Stomach (tissue), 4 donors: ENCODE data around the gene ZMAT5.

Experiments used
- CTCF ChIP-seq, 7 experiments: fragments of 450-650 bp in 4 of 7; fragments of 200-600 bp in 3 of 7; sonication (generic) in 3 of 7; IDR thresholded peaks; one replicate each; pipeline ENCODE4 v1.5.1; 2016 to 2019; ENCODE audit warnings: antibody characterized with exemption in 7 of 7, control low read depth in 2 of 7, mild to moderate bottlenecking in 1 of 7
- EP300 ChIP-seq: sonication (generic); formaldehyde crosslinking; IDR thresholded peaks from one replicate; pipeline ENCODE4 v1.6.1; 2017; ENCODE audit warnings: antibody characterized with exemption
- POLR2A ChIP-seq, 4 donors: fragments of 450-650 bp; IDR thresholded peaks; one replicate each; pipeline ENCODE4 v1.6.1; 2016; ENCODE audit warnings: antibody characterized with exemption in 4 of 4, control low read depth in 2 of 4, mild to moderate bottlenecking in 1 of 4, moderate library complexity in 1 of 4
- POLR2AphosphoS5 ChIP-seq, 3 donors: sonication (generic); formaldehyde crosslinking; IDR thresholded peaks; one replicate each; pipeline ENCODE4 v1.6.1; 2016; ENCODE audit warnings: antibody characterized with exemption in 3 of 3

GRCh38 chr22:29814003-29814402, 47.2 kb upstream of the ZMAT5 start:
- TF ChIP-seq POLR2A (IDR thresholded peaks at IDR 0.05) = no peak
- TF ChIP-seq CTCF (IDR thresholded peaks at IDR 0.05) = no peak
- no peak for TF ChIP-seq POLR2AphosphoS5 (IDR thresholded peaks at IDR 0.05)
- TF ChIP-seq EP300 = no peak
